GM18867 (cell line): Measurements from ENCODE around the gene TIGIT.

Experiments
- ATAC-seq: cut with Tn5 transposase; IDR thresholded peaks from one replicate; pipeline ENCODE4 v1.9.1; 2021; ENCODE audit warnings: mild to moderate bottlenecking, moderate library complexity; ENCODE audit not compliant: unreplicated experiment

Gene TIGIT

GRCh38 chr3:114350690-114351089, 56.9 kb downstream of the TIGIT start:
- ATAC-seq = no peak

GRCh38 chr3:114351123-114351821, 57.4 kb downstream of the TIGIT start:
- ATAC-seq = no peak

- no peak for ATAC-seq
Observed at GRCh38 chr3:114351822-114352145, 58.0 kb downstream of the TIGIT start.

- ATAC-seq = no peak
Observed at GRCh38 chr3:114355653-114356052, 61.8 kb downstream of the TIGIT start.

- ATAC-seq = no peak
Observed at GRCh38 chr3:114356066-114356465, 62.2 kb downstream of the TIGIT start.

GRCh38 chr3:114356525-114356924, 62.7 kb downstream of the TIGIT start:
- no peak for ATAC-seq
